SK-N-SH treated with all-trans-retinoic acid at 6 μM for 48 hours (cell line): ENCODE results near the gene SVOPL.

Source experiments
- CREB5 ChIP-seq: fragments of 250-450 bp; sonication (Bioruptor Pico); IDR thresholded peaks from 2 replicates; pipeline ENCODE4 v1.5.1; 2020; ENCODE audit warnings: low read depth, mild to moderate bottlenecking, moderate library complexity
- CSDC2 ChIP-seq: fragments of 250-450 bp; sonication (Bioruptor Pico); IDR thresholded peaks from 2 replicates; pipeline ENCODE4 v1.5.0; 2020; ENCODE audit warnings: mild to moderate bottlenecking, moderate library complexity
- PATZ1 ChIP-seq: fragments of 250-450 bp; sonication (Bioruptor Pico); IDR thresholded peaks from 2 replicates; pipeline ENCODE4 v1.8.0; 2020; ENCODE audit warnings: mild to moderate bottlenecking, moderate library complexity, borderline replicate concordance
- RARB ChIP-seq: fragments of 250-450 bp; sonication (Bioruptor Pico); IDR thresholded peaks from 2 replicates; pipeline ENCODE4 v1.8.0; 2021; ENCODE audit warnings: mild to moderate bottlenecking, moderate library complexity
- TCF4 ChIP-seq: fragments of 250-450 bp; sonication (Bioruptor Pico); IDR thresholded peaks from 2 replicates; pipeline ENCODE4 v1.8.0; 2021; ENCODE audit warnings: mild to moderate bottlenecking, moderate library complexity, borderline replicate concordance
- TOX ChIP-seq: fragments of 250-450 bp; sonication (Bioruptor Pico); IDR thresholded peaks from 2 replicates; pipeline ENCODE4 v1.8.0; 2021; ENCODE audit warnings: mild to moderate bottlenecking, moderate library complexity, borderline replicate concordance
- ZNF565 ChIP-seq: fragments of 450-650 bp; formaldehyde crosslinking; conservative IDR thresholded peaks from 2 replicates; pipeline ENCODE4 v1.5.0; 2020; ENCODE audit warnings: low read depth, mild to moderate bottlenecking, moderate library complexity
- ZNF8 ChIP-seq: fragments of 450-650 bp; formaldehyde crosslinking; IDR thresholded peaks from 2 replicates; pipeline ENCODE4 v1.5.0; 2020; ENCODE audit warnings: mild to moderate bottlenecking, moderate library complexity

- TF ChIP-seq CSDC2 (CRISPR knock-in tag), result peak; percentile 68; the same call in 1 of the 2 replicates
- TF ChIP-seq TCF4, result no peak
- no peak for TF ChIP-seq PATZ1 (CRISPR knock-in tag)
- TF ChIP-seq TOX (CRISPR knock-in tag), result no peak
- TF ChIP-seq ZNF565 (CRISPR knock-in tag), result no peak
- no peak for TF ChIP-seq RARB (CRISPR knock-in tag)
- TF ChIP-seq ZNF8 (CRISPR knock-in tag), result no peak
- TF ChIP-seq CREB5, result peak; percentile 77
Measured at GRCh38 chr7:138665669-138666140, 35.5 kb downstream of the SVOPL start.
